KMS-11 (cell line): ENCODE measurements around the gene TRERF1.

Experiments
- H2AFZ ChIP-seq: fragments of 200-600 bp; sonication (generic); 2 replicates; pipeline ENCODE4 v1.6.1; 2016; ENCODE audit warnings: antibody characterized with exemption, mixed run types, low read depth
- H3K27ac ChIP-seq: fragments of 200-600 bp; sonication (generic); 2 replicates; pipeline ENCODE4 v1.6.1; 2016; ENCODE audit warnings: mild to moderate bottlenecking, mixed run types
- H3K27me3 ChIP-seq: fragments of 200-600 bp; sonication (generic); 2 replicates; pipeline ENCODE4 v1.6.1; 2017; ENCODE audit warnings: mild to moderate bottlenecking, low read depth, mixed run types, moderate library complexity; ENCODE audit not compliant: insufficient read depth
- H3K36me3 ChIP-seq: fragments of 200-600 bp; sonication (generic); 2 replicates; pipeline ENCODE4 v1.6.1; 2017; ENCODE audit warnings: mild to moderate bottlenecking, mixed run types; ENCODE audit not compliant: insufficient read depth
- H3K4me1 ChIP-seq: fragments of 200-600 bp; sonication (generic); 2 replicates; pipeline ENCODE4 v1.6.1; 2016; ENCODE audit warnings: mild to moderate bottlenecking, low read depth, mixed run types; ENCODE audit not compliant: poor library complexity, severe bottlenecking
- H3K4me2 ChIP-seq: fragments of 200-600 bp; sonication (generic); 2 replicates; pipeline ENCODE4 v1.7.0; 2016; ENCODE audit warnings: mild to moderate bottlenecking, mixed run types
- H3K4me3 ChIP-seq: fragments of 200-600 bp; sonication (generic); IDR thresholded peaks from 2 replicates; pipeline ENCODE4 v1.6.1; 2017; ENCODE audit warnings: low read depth, low read length, mixed read lengths; ENCODE audit not compliant: insufficient read depth
- H3K79me2 ChIP-seq: fragments of 200-600 bp; sonication (generic); 2 replicates; pipeline ENCODE4 v1.6.1; 2016; ENCODE audit warnings: low read depth, mixed run types; ENCODE audit not compliant: insufficient read depth
- H3K9ac ChIP-seq: fragments of 200-600 bp; sonication (generic); 2 replicates; pipeline ENCODE4 v1.6.1; 2016; ENCODE audit warnings: mild to moderate bottlenecking, mixed run types
- H4K20me1 ChIP-seq: fragments of 200-600 bp; sonication (generic); 2 replicates; pipeline ENCODE4 v1.6.1; 2016; ENCODE audit warnings: mild to moderate bottlenecking, mixed run types; ENCODE audit not compliant: insufficient read depth
- CTCF ChIP-seq: fragments of 200-600 bp; sonication (generic); conservative IDR thresholded peaks from 2 replicates; pipeline ENCODE4 v1.6.1; 2017; ENCODE audit warnings: low read depth, mild to moderate bottlenecking, antibody characterized with exemption, low read length, moderate library complexity, mixed read lengths

The TRERF1 gene

GRCh38 chr6:42226645-42227143 is 225.0 kb downstream of the TRERF1 start:
- Histone ChIP-seq H3K9ac (no peak overlapping the region), H3K27me3 (no peaks in the 10 kb centered on the region), H3K4me1 (no peaks in the 10 kb centered on the region), H4K20me1 (no peaks in the 10 kb centered on the region), H3K36me3 (no peaks in the 10 kb centered on the region), H3K4me3 (no peak overlapping the region), H2AFZ (no peak overlapping the region), H3K27ac (no peak overlapping the region), H3K79me2 (no peaks in the 10 kb centered on the region), H3K4me2 (no peak overlapping the region)
- TF ChIP-seq CTCF = no peak

- no peak overlapping the region for H3K9ac ChIP-seq
- no peak overlapping the region for H3K4me2 ChIP-seq
- no peaks in the 10 kb centered on the region for H3K4me1 ChIP-seq
- no peaks in the 10 kb centered on the region for H4K20me1 ChIP-seq
- H3K27me3 ChIP-seq = no peaks in the 10 kb centered on the region
- H2AFZ ChIP-seq = no peak overlapping the region
- H3K79me2 ChIP-seq = no peaks in the 10 kb centered on the region
- H3K27ac ChIP-seq = no peak overlapping the region
- no peak overlapping the region for H3K4me3 ChIP-seq
- TF ChIP-seq CTCF = no peak
- no peaks in the 10 kb centered on the region for H3K36me3 ChIP-seq
These were observed 225.5 kb downstream of the TRERF1 start for GRCh38 chr6:42226161-42226611.

GRCh38 chr6:42225419-42225818 is 226.3 kb downstream of the TRERF1 start:
- Histone ChIP-seq H3K4me3 (no peak overlapping the region), H3K27me3 (no peaks in the 10 kb centered on the region), H3K79me2 (no peaks in the 10 kb centered on the region), H3K27ac (no peak overlapping the region), H3K9ac (no peak overlapping the region), H4K20me1 (no peaks in the 10 kb centered on the region), H3K4me1 (no peaks in the 10 kb centered on the region), H2AFZ (no peak overlapping the region), H3K36me3 (no peaks in the 10 kb centered on the region), H3K4me2 (no peak overlapping the region)
- no peak for TF ChIP-seq CTCF

- H3K36me3 ChIP-seq = no peaks in the 10 kb centered on the region
- H3K27me3 ChIP-seq = no peaks in the 10 kb centered on the region
- no peaks in the 10 kb centered on the region for H3K79me2 ChIP-seq
- TF ChIP-seq CTCF = no peak
- no peak overlapping the region for H3K9ac ChIP-seq
- H3K4me3 ChIP-seq = no peak overlapping the region
- no peak overlapping the region for H3K27ac ChIP-seq
- no peak overlapping the region for H3K4me2 ChIP-seq
- no peaks in the 10 kb centered on the region for H4K20me1 ChIP-seq
- H2AFZ ChIP-seq = no peak overlapping the region
- no peaks in the 10 kb centered on the region for H3K4me1 ChIP-seq
These were observed 226.7 kb downstream of the TRERF1 start for GRCh38 chr6:42225029-42225339.
